CD4-positive, alpha-beta T cell treated with Interferon alpha-2 for 1 hour (primary cell): ENCODE results near the gene KLHL22.
"Not testable (repeated sequence)": the region's sequence is repeated elsewhere in the genome, so short reads cannot be mapped to it uniquely, and the experiment has no call there.

Experiments used
- DNase-seq, 2 donors: peaks; one replicate each; pipeline ENCODE4 v3.0.0-alpha.2; 2020 to 2022

KLHL22 gene

GRCh38 chr22:20466659-20467379 lies 28.8 kb downstream of the KLHL22 start:
- DNase-seq, result no peak

- DNase-seq, result peak in 1 of 2 donors; percentile 19
Observed at GRCh38 chr22:20465759-20466077, 29.9 kb downstream of the KLHL22 start.

DNA sequence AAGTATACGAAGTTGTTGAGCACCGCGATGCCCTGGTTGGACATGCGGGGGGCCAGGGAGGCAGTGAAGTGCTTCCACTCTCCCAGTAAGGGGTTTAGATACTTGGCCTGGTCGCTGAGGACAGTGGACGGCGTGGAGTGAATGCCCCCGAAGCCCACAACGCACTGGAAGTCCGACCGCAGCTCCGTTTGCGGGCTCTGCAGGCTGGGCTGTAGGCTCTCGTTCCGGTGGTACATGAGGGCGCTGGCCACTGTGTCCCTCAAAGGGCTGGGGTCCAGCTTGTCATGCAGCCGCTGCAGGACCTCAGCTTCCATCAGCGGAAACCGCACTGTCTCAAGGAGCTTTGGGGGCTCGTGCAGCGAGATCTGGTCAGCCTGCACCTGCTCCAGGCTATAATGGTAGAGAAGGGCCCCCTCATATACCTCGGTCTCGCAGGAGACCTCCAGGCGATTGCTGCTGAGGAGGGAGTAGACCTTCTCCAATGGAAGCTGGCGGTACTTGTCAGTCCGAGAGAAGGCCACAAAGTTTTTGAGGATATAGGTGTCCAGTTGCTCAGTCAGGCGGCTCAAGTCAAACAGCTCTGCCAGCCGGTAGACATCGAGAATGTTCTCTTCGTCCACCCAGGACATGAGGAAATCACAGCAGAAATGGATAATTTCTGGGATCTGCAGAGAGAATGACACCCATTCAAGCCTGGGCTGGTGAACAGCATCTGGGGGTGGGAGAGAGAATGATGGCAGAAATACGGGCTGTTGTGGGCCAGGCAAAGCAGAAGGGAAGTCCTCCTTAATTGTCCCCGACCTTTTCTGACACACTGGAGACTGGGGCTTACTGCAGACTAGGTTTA lies 30.5 kb downstream of the KLHL22 start:
- DNase-seq, result no peak

DNA sequence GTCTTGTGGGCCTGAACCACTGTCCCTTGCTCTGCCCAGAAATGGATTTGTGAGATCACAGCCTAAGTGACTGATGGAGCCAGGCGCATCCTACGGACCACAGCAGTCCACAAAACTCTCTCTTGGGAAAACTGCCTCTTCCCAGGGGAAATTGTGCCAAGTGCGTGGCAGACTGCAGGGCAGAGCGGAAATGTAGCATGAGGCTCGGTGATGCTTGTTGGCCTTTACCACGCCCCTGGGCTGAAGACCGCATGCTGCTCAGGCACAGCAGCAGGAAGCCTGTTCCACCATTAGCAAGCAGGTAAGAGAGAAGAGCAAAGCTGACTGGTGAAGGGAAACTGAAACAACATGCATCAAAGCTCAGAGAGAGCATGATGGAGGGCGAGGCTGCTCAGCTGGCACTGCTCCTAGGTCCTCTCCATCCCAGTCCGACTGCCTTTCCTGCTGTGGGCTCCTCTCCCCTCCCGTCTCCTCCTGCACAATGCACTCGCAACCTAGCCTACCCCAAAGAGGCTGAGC lies 31.4 kb downstream of the KLHL22 start:
- DNase-seq, result peak; percentile 69 to 82

DNA sequence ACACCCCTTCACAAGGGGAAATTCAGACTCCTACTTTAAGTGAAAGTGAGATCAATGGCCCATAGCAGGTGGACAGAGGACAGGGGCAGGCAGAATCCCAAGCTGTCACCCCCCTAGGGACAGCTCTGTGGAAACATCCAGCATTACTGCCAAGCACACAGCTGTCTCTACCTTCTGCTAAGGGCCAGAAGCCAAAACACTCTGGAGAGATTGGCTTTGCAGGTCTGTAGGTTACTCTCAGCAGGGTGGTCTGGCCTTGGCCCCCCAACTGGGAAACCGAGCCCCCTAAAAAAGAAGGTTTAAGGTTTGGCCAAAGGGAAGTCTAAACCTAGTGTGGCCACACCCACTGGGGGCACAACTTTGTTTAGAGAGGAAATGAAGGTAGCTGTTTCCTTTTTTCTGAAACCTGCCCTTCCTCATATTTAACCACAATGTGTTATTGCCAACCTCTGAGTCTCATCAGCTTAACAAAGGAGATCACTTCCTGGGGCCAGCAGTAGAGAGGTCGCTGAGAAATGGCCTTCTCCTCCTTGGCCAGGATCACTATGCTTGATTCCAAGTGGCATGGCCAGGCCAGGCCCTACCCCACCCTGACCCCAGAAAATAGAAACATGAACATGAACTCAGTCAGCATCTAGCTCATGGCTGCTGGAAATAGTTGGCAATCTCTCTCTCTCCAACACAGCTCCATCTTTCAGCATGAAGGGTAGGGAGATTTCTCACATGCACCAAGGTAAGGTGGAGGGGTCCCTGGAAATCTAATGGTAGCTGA lies 32.1 kb downstream of the KLHL22 start:
- DNase-seq, result peak; percentile 29 to 68

DNA sequence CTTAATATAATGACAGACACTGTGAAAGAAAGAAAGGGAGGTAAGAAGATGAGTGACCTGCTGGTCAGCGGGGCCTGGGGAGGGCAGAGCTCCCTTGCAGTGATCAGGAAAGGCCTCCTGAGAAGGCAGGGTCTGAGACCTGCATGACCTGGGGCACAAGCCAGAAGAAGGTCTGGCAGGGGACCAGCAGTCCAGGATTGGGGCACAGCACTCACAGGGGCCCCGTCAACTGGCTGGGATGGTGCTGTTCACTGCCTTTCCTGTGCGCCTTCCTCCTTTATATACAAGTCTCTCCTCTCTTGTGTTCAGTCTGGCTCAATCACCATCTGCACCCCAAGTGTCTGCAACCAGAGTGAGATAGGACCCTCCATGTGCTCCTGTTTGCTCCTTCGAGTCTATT lies 35.7 kb downstream of the KLHL22 start:
- no peak for DNase-seq

GRCh38 chr22:20459152-20459542 lies 36.4 kb downstream of the KLHL22 start:
- no peak for DNase-seq

GRCh38 chr22:20458530-20459151 lies 37.0 kb downstream of the KLHL22 start:
- DNase-seq, result no peak

DNA sequence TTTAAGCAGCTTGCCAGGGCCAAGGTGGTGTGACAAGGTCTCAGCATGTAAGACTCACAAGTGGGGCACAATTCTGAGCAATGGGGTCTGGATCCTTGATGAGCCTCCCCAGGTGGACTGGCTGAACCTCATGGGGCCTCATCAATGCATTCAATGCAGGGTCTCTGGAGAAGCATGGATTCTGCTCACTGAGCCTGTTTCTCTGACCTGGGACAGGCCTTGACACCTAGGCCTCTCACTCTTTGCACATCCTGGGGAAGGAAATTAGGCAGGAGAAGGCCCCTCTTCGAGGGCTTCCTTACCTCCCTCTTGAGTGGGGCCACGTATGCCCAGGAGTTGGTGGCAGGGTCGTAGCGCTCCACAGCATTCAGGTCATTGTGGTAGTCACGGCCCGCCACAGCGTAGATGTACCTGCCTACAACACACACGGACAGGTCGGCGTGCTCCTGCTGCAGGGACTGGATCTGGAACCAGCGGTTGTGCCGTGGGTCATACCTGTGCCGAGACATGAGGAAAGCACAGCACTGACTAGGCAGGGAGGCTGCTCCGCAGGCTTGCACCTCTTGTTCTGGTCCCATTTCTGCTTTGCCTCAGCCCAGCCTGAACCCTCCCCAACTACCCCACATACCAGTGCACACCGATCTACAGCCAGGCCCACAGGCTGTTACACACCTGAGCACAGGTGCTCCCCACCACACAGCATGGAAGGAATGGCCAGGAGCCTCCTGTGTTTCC lies 37.9 kb downstream of the KLHL22 start:
- DNase-seq, result no peak

GRCh38 chr22:20456722-20457076 lies 38.9 kb downstream of the KLHL22 start:
- DNase-seq, result no peak

DNA sequence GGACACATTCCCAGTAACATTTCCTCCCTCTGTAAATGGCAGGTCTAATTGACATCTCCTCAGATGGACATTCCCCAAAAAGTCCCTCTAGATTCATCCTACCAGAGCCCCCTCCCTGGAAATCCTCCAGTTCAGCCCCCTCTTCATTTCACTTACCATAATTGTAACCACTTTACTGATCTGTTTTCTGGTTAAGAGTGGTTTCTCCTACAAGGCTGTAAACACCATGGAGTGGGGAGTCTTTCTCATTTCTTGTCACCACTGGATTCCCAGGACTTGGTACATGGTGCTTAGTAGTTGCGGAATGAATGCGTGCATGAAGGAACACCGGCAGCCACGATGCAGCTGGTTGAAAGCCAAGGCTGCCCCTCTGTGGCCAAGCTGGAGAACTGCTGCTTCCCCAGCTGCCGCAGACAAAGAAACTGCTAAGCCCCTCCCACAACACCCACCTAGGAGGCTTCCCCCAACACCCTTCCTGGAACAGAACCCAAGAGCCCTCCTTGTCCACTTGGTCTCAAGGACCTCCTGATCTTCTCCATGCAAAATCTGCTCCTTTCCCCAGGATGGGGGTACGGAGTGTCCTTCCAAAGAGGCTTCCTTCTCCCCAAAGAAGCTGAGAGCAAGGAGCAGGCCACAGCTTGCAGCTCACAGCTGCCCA lies 39.4 kb downstream of the KLHL22 start:
- DNase-seq, result peak; percentile 78 to 84

DNA sequence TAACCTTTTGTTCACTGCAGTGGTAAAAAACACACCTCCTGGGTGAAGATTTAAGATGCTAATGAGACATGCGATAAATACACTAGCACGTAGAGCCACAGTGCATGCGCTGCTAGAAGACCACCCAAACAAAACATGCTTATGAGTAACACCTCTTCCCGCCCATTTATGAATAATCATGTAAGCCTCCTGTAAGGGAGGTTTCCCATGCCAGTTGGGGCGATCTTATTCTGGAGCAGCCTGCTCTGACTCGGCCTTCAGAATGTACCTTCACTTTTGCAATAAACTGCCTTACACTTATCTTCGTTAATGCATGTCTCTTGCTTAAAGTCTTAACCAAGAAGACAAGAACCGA lies 39.9 kb downstream of the KLHL22 start:
- DNase-seq, result no peak

GRCh38 chr22:20453222-20453621 lies 42.4 kb downstream of the KLHL22 start:
- no peak for DNase-seq

DNA sequence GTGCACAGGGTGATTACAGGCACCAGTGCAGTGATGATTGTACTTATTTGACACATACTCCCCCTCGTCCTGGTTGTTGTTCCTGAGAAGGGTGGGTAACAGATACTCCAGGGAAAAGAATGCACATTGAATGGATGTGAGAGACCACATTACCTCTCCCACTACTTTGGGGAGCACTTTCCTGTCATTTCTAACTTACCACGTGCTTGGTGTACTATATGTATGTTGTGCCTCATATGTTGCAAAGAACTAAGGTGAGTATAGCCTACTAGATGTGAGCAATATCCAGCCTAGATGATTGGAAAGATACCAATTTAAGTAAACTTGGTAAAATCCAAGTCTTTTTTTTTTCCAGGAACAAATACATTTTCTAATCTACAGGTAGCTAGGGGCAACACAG lies 43.7 kb downstream of the KLHL22 start:
- no peak for DNase-seq

GRCh38 chr22:20451129-20451778 lies 44.3 kb downstream of the KLHL22 start:
- DNase-seq, result not testable (repeated sequence)

- DNase-seq, result no peak
Observed at GRCh38 chr22:20450551-20450906, 45.1 kb downstream of the KLHL22 start.

GRCh38 chr22:20449819-20450550 lies 45.6 kb downstream of the KLHL22 start:
- no peak for DNase-seq

DNA sequence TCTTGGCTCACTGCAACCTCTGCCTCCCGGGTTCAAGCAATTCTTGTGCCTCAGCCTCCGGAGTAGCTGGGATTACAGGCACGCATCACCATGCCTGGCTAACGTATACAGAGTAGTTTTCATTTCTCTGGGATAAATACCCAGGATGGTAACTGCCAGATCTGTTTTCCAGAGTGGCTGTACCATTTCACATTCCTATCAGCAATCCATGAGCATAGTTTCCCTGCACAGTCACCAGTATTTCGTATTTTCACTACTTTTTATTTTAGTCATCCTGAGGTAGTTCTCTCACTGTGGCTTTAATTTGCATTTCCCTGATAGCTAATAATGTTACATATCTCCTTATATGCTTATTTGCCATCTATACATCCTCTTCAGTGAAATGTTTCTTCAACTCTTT lies 47.0 kb downstream of the KLHL22 start:
- DNase-seq, result no peak

- no peak for DNase-seq
Observed at GRCh38 chr22:20446383-20446970, 49.1 kb downstream of the KLHL22 start.

DNA sequence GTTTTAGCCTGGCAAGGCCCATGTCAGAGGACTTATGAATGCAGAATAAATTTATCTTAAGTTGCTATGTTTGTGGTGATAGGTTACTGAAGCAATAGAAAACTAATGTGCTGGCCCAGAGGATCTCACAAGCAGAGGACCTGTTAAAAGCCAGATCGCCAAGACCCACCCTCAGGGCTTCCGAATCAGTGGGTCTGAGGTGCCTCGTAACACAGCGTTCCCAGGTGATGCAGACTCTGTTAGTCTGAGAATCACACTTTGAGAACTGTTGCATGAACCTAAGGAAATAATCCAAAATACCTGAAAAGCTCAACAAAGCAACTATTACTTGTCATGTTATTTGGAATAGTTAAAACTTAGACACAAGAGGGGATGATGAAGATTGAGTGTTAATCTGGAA lies 51.3 kb downstream of the KLHL22 start:
- no peak for DNase-seq
